ENCODE measurements around the gene CA12.

Gene CA12

GRCh38 chr15:63334821-63335220, 46.8 kb downstream of the CA12 start:
- ATAC-seq: no peak

GRCh38 chr15:63332367-63333124, 49.1 kb downstream of the CA12 start:
- TF ChIP-seq ZNF565 (CRISPR knock-in tag; conservative IDR thresholded peaks at IDR 0.05; ENCODE audit: low read depth) (no peak), POU6F1 (CRISPR knock-in tag; IDR thresholded peaks at IDR 0.05; ENCODE audit: borderline replicate concordance, low read depth) (no peak), PATZ1 (CRISPR knock-in tag; IDR thresholded peaks at IDR 0.05; ENCODE audit: borderline replicate concordance) (no peak)
- TF ChIP-seq, protein P1, sequence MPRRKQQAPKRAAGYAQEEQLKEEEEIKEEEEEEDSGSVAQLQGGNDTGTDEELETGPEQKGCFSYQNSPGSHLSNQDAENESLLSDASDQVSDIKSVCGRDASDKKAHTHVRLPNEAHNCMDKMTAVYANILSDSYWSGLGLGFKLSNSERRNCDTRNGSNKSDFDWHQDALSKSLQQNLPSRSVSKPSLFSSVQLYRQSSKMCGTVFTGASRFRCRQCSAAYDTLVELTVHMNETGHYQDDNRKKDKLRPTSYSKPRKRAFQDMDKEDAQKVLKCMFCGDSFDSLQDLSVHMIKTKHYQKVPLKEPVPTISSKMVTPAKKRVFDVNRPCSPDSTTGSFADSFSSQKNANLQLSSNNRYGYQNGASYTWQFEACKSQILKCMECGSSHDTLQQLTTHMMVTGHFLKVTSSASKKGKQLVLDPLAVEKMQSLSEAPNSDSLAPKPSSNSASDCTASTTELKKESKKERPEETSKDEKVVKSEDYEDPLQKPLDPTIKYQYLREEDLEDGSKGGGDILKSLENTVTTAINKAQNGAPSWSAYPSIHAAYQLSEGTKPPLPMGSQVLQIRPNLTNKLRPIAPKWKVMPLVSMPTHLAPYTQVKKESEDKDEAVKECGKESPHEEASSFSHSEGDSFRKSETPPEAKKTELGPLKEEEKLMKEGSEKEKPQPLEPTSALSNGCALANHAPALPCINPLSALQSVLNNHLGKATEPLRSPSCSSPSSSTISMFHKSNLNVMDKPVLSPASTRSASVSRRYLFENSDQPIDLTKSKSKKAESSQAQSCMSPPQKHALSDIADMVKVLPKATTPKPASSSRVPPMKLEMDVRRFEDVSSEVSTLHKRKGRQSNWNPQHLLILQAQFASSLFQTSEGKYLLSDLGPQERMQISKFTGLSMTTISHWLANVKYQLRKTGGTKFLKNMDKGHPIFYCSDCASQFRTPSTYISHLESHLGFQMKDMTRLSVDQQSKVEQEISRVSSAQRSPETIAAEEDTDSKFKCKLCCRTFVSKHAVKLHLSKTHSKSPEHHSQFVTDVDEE (CRISPR knock-in tag; IDR thresholded peaks at IDR 0.05): no peak
- peak; percentile 96 for ATAC-seq

More at GRCh38 chr15:63334821-63335220, 46.8 kb downstream of the CA12 start:
- TF ChIP-seq PATZ1 (CRISPR knock-in tag; IDR thresholded peaks at IDR 0.05; ENCODE audit: borderline replicate concordance): no peak

GRCh38 chr15:63331456-63331855, 50.2 kb downstream of the CA12 start:
- no peak for ATAC-seq
- TF ChIP-seq POU6F1 (CRISPR knock-in tag; IDR thresholded peaks at IDR 0.05; ENCODE audit: borderline replicate concordance, low read depth) (no peak), ZFP30 (CRISPR knock-in tag; IDR thresholded peaks at IDR 0.05) (no peak), OSR1 (CRISPR knock-in tag; IDR thresholded peaks at IDR 0.05) (no peak), BACH2 (CRISPR knock-in tag; IDR thresholded peaks at IDR 0.05; ENCODE audit: borderline replicate concordance) (no peak), PPARA (CRISPR knock-in tag; IDR thresholded peaks at IDR 0.05; ENCODE audit: borderline replicate concordance) (no peak), CSDC2 (CRISPR knock-in tag; IDR thresholded peaks at IDR 0.05) (no peak), TCF4 (CRISPR knock-in tag; IDR thresholded peaks at IDR 0.05; ENCODE audit: borderline replicate concordance) (no peak), ZNF565 (CRISPR knock-in tag; conservative IDR thresholded peaks at IDR 0.05; ENCODE audit: low read depth) (no peak), ZC3H10 (CRISPR knock-in tag; IDR thresholded peaks at IDR 0.05) (no peak), ZNF70 (CRISPR knock-in tag; IDR thresholded peaks at IDR 0.05) (no peak), ISL1 (CRISPR knock-in tag; IDR thresholded peaks at IDR 0.05) (no peak), ZFP3 (CRISPR knock-in tag; IDR thresholded peaks at IDR 0.05) (no peak), SNAI2 (CRISPR knock-in tag; IDR thresholded peaks at IDR 0.05) (no peak), ZNF8 (CRISPR knock-in tag; IDR thresholded peaks at IDR 0.05) (no peak)
- TF ChIP-seq, protein P2, sequence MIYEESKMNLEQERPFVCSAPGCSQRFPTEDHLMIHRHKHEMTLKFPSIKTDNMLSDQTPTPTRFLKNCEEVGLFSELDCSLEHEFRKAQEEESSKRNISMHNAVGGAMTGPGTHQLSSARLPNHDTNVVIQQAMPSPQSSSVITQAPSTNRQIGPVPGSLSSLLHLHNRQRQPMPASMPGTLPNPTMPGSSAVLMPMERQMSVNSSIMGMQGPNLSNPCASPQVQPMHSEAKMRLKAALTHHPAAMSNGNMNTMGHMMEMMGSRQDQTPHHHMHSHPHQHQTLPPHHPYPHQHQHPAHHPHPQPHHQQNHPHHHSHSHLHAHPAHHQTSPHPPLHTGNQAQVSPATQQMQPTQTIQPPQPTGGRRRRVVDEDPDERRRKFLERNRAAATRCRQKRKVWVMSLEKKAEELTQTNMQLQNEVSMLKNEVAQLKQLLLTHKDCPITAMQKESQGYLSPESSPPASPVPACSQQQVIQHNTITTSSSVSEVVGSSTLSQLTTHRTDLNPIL (CRISPR knock-in tag; IDR thresholded peaks at IDR 0.05; ENCODE audit: low read depth): no peak
